Uterus (tissue), 4 donors: ENCODE results near the gene ACBD5. TPM values are rescaled to one million over a fixed set of nuclear protein-coding genes. Genes with fewer than 3 reads are reported as not detected.

ENCODE experiments used
- DNase-seq, 2 donors: peaks; one replicate each; pipeline ENCODE4 v3.0.0-alpha.2; 2019 to 2020
- H3K27ac ChIP-seq, 2 donors: fragments of 200-600 bp; sonication (generic); 1 replicate in 1 of 2; 2 replicates in 1 of 2; pipeline ENCODE4 v1.5.1; 2016 to 2018
- H3K27me3 ChIP-seq, 2 donors: fragments of 200-600 bp; sonication (generic); one replicate each; pipeline ENCODE4 v1.5.1; 2018 to 2019; ENCODE audit warnings: control low read depth in 1 of 2
- H3K36me3 ChIP-seq, 2 donors: fragments of 200-600 bp; sonication (generic); one replicate each; pipeline ENCODE4 v1.5.1; 2019; ENCODE audit warnings: control low read depth in 1 of 2
- H3K4me1 ChIP-seq, 2 donors: fragments of 200-600 bp; sonication (generic); one replicate each; pipeline ENCODE4 v1.5.1; 2018 to 2019; ENCODE audit warnings: control low read depth in 1 of 2
- H3K4me3 ChIP-seq, 2 donors: fragments of 200-600 bp; sonication (generic); 1 replicate in 1 of 2; 2 replicates in 1 of 2; pipeline ENCODE4 v1.5.1; 2018 to 2019; ENCODE audit warnings: mild to moderate bottlenecking in 1 of 2
- H3K9me3 ChIP-seq, 2 donors: fragments of 200-600 bp; sonication (generic); one replicate each; pipeline ENCODE4 v1.5.1; 2019; ENCODE audit warnings: control low read depth in 1 of 2
- CTCF ChIP-seq, 4 experiments: fragments of 200-600 bp in 2 of 4; fragments of 450-650 bp in 2 of 4; sonication (generic) in 2 of 4; IDR thresholded peaks; one replicate each; pipeline ENCODE4 v1.5.1; 2016 to 2019; ENCODE audit warnings: antibody characterized with exemption in 4 of 4, mild to moderate bottlenecking in 2 of 4, moderate library complexity in 1 of 4
- POLR2A ChIP-seq, 2 donors: fragments of 450-650 bp; IDR thresholded peaks; one replicate each; pipeline ENCODE4 v1.6.1; 2016; ENCODE audit warnings: antibody characterized with exemption in 2 of 2, mild to moderate bottlenecking in 1 of 2, moderate library complexity in 1 of 2
- intact Hi-C: fragments of 100-400 bp; cut with DNase I; formaldehyde crosslinking; loops from one replicate; pipeline ENCODE4 v1.15.1; 2023; ENCODE audit warnings: low total_unique reads
- total RNA-seq, 4 donors: library from RNA; depleted of rRNA in 3 of 4; stranded (reverse); fragments of >200 nt in 3 of 4; gene quantifications; one replicate each; pipeline versions ENCODE4 v1.1.0 to v1.2.4, GENCODE V29; 2014 to 2023
- donor health status: DM: yes; HTN: yes; CAD: no.

ACBD5 gene
- total RNA-seq, 4 donors from 2014 or later, result 12.8 to 27.0 (median 17.6) TPM

GRCh38 chr10:27258492-27258837 is 17.9 kb upstream of the ACBD5 start:
- no peaks in the 10 kb centered on the region for H3K36me3 ChIP-seq
- intact Hi-C loops, result no loop called here
- no peaks in the 10 kb centered on the region for H3K9me3 ChIP-seq
- H3K4me1 ChIP-seq, result no peaks in the 10 kb centered on the region
- peaks cover 0 to 8% of the 10 kb centered on the region in 2 donors for H3K27me3 ChIP-seq
- DNase-seq, result no peak
- TF ChIP-seq CTCF (IDR thresholded peaks at IDR 0.05), result no peak
- TF ChIP-seq POLR2A (IDR thresholded peaks at IDR 0.05), result no peak
- H3K4me3 ChIP-seq, result peak overlapping the region; percentile 35 to 38
- no peak overlapping the region for H3K27ac ChIP-seq

- Histone ChIP-seq H3K27me3 (peaks cover 0 to 8% of the 10 kb centered on the region in 2 donors), H3K9me3 (no peaks in the 10 kb centered on the region), H3K36me3 (no peaks in the 10 kb centered on the region), H3K27ac (no peak overlapping the region), H3K4me1 (no peaks in the 10 kb centered on the region), H3K4me3 (no peak overlapping the region)
- TF ChIP-seq CTCF (IDR thresholded peaks at IDR 0.05), result no peak
- TF ChIP-seq POLR2A (IDR thresholded peaks at IDR 0.05), result no peak
- intact Hi-C loops, result no loop called here
- no peak for DNase-seq
Observed at GRCh38 chr10:27256299-27257189, 15.9 kb upstream of the ACBD5 start.

GRCh38 chr10:27253576-27253975 is 13.0 kb upstream of the ACBD5 start:
- H3K4me3 ChIP-seq, result no peak overlapping the region
- TF ChIP-seq CTCF (IDR thresholded peaks at IDR 0.05) (no peak), POLR2A (IDR thresholded peaks at IDR 0.05) (no peak)
- DNase-seq, result no peak
- H3K9me3 ChIP-seq, result no peaks in the 10 kb centered on the region
- intact Hi-C loops, result no loop called here
- peaks cover 0 to 8% of the 10 kb centered on the region in 2 donors for H3K27me3 ChIP-seq
- no peaks in the 10 kb centered on the region for H3K4me1 ChIP-seq
- H3K36me3 ChIP-seq, result no peaks in the 10 kb centered on the region
- no peak overlapping the region for H3K27ac ChIP-seq

GRCh38 chr10:27252267-27253000 is 11.8 kb upstream of the ACBD5 start:
- Histone ChIP-seq H3K27ac (peak overlapping the region; percentile 60 to 67), H3K36me3 (no peaks in the 10 kb centered on the region), H3K27me3 (peaks cover 0 to 2% of the 10 kb centered on the region in 2 donors), H3K9me3 (no peaks in the 10 kb centered on the region), H3K4me3 (peak overlapping the region; percentile 28 to 41), H3K4me1 (no peaks in the 10 kb centered on the region)
- peak; percentile 45 to 58 for DNase-seq
- intact Hi-C loops, result no loop called here
- no peak for TF ChIP-seq POLR2A (IDR thresholded peaks at IDR 0.05)
- TF ChIP-seq CTCF (IDR thresholded peaks at IDR 0.05), result peak; percentile 15 to 83 (median 40)

GRCh38 chr10:27251554-27251953 is 11.0 kb upstream of the ACBD5 start:
- Histone ChIP-seq H3K36me3 (no peaks in the 10 kb centered on the region), H3K27me3 (no peaks in the 10 kb centered on the region), H3K4me1 (no peaks in the 10 kb centered on the region), H3K27ac (no peak overlapping the region), H3K9me3 (no peaks in the 10 kb centered on the region), H3K4me3 (no peak overlapping the region)
- intact Hi-C loops, result no loop called here
- TF ChIP-seq CTCF (IDR thresholded peaks at IDR 0.05) (no peak), POLR2A (IDR thresholded peaks at IDR 0.05) (no peak)
- DNase-seq, result no peak
